Fibroblast of lung (primary cell): ENCODE results near the gene ARF1. TPM values are rescaled to one million over a fixed set of nuclear protein-coding genes. Genes with fewer than 3 reads are reported as not detected.

Source experiments
- DNase-seq, 2 donors: peaks; one replicate each; pipeline versions ENCODE4 v3.0.0 to v3.0.0-alpha.2; 2010; ENCODE audit warnings: low read depth in 2 of 2
- H2AFZ ChIP-seq: 2 replicates; pipeline ENCODE4 v1.5.1; 2012; ENCODE audit warnings: low read length, control low read depth, inconsistent platforms
- H3K27ac ChIP-seq: 2 replicates; pipeline ENCODE4 v1.5.1; 2011; ENCODE audit warnings: low read length, control low read depth; ENCODE audit not compliant: insufficient read depth
- H3K27me3 ChIP-seq: 2 replicates; pipeline ENCODE4 v1.5.1; 2011; ENCODE audit warnings: mild to moderate bottlenecking, low read length; ENCODE audit not compliant: control insufficient read depth, insufficient read depth
- H3K36me3 ChIP-seq: 2 replicates; pipeline ENCODE4 v1.5.1; 2011; ENCODE audit warnings: low read length; ENCODE audit not compliant: control insufficient read depth, insufficient read depth
- H3K4me1 ChIP-seq: 2 replicates; pipeline ENCODE4 v1.5.1; 2011; ENCODE audit warnings: low read length; ENCODE audit not compliant: control insufficient read depth, insufficient read depth; ENCODE audit errors: extremely low read depth
- H3K4me2 ChIP-seq: 2 replicates; pipeline ENCODE4 v1.5.1; 2011; ENCODE audit warnings: low read length, control low read depth; ENCODE audit not compliant: insufficient read depth; ENCODE audit errors: extremely low read depth
- H3K4me3 ChIP-seq, 4 experiments: fragments of 200-600 bp in 1 of 4; sonication (generic) in 1 of 4; replicated peaks in 1 of 4; 2 replicates each; pipeline ENCODE4 v1.5.1; 2011 to 2016; ENCODE audit warnings: low read length in 4 of 4, low read depth in 3 of 4, mild to moderate bottlenecking in 3 of 4, control low read depth in 2 of 4, inconsistent platforms in 1 of 4, mixed read lengths in 1 of 4; ENCODE audit not compliant: insufficient read depth in 1 of 4; ENCODE audit errors: control extremely low read depth in 1 of 4
- H3K79me2 ChIP-seq: 2 replicates; pipeline ENCODE4 v1.5.1; 2012; ENCODE audit warnings: mild to moderate bottlenecking, low read length, inconsistent platforms; ENCODE audit not compliant: control insufficient read depth, insufficient read depth
- H3K9ac ChIP-seq: 2 replicates; pipeline ENCODE4 v1.5.1; 2011; ENCODE audit warnings: mild to moderate bottlenecking, low read length, control low read depth; ENCODE audit not compliant: insufficient read depth
- H3K9me3 ChIP-seq: 2 replicates; pipeline ENCODE4 v1.5.1; 2012; ENCODE audit warnings: low read depth, low read length; ENCODE audit not compliant: control insufficient read depth, insufficient read depth
- H4K20me1 ChIP-seq: 2 replicates; pipeline ENCODE4 v1.5.1; 2011; ENCODE audit warnings: low read length; ENCODE audit not compliant: control insufficient read depth, insufficient read depth; ENCODE audit errors: extremely low read depth
- CTCF ChIP-seq, 2 donors: IDR thresholded peaks in 1 of 2; conservative IDR thresholded peaks in 1 of 2; 1 replicate in 1 of 2; 2 replicates in 1 of 2; pipeline ENCODE4 v1.5.1; 2011 to 2012; ENCODE audit warnings: low read length in 2 of 2, control low read depth in 1 of 2, inconsistent platforms in 1 of 2, low read depth in 1 of 2, mild to moderate bottlenecking in 1 of 2
- EZH2 ChIP-seq: IDR thresholded peaks from 2 replicates; pipeline ENCODE4 v1.5.1; 2012; ENCODE audit warnings: low read length, control low read depth, mild to moderate bottlenecking; ENCODE audit errors: missing control alignments
- polyA plus RNA-seq, 2 donors: library from polyadenylated mRNA; depleted of rRNA in 1 of 2; stranded (reverse) in 1 of 2; unstranded in 1 of 2; fragments of >200 nt; gene quantifications; 2 replicates each; pipeline ENCODE4 v1.2.1, GENCODE V29; 2011 to 2012; ENCODE audit warnings: missing spikeins in 1 of 2
- total RNA-seq: library from RNA; depleted of rRNA; stranded (reverse); fragments of >200 nt; gene quantifications from 2 replicates; pipeline ENCODE4 v1.2.1, GENCODE V29; 2014

Gene ARF1
- total and polyA plus RNA-seq, 2 donors (not counting 1 experiment from before 2014, with no cell fraction given), result 261 to 546 TPM

DNA sequence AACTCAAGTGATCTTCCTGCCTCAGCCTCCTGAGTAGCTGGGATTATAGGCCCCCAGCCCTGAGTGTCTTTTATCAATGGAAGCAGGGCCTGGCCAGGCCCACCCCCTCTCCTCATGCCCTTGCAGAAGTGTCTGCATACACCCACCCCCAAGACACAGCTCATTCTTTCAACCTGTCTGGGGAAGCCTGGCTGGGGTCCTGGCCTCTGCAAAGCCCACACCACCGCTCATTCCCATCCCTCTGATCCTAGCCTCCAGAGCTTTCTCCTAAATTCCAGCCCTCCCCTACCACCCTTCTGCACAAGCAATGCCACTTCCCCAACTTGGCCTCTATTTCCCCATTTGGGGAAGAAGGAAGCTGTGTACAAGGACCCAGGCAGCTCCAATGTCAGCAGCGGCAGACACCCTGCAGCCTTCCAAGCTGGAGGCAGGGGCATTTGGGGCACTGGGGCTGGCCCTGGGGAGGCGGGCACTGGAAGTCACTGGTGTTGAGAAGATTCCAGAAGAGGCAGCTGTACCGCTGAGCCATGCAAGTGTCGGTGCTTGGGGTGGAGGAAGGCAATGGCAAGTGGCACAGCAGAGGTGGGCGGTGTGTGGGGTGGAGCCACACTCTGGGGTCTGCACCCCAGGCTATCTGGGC lies 33.7 kb upstream of the ARF1 start:
- no peak overlapping the region for H3K4me2 ChIP-seq
- no peaks in the 10 kb centered on the region for H3K79me2 ChIP-seq
- no peak for TF ChIP-seq CTCF (conservative IDR thresholded peaks at IDR 0.05 in 1 of 2, IDR thresholded peaks at IDR 0.05 in 1 of 2; ENCODE audit: low read depth in 1 of 2, low read length in 2 of 2)
- TF ChIP-seq EZH2, result no peak
- H3K9ac ChIP-seq, result no peak overlapping the region
- H3K36me3 ChIP-seq, result no peaks in the 10 kb centered on the region
- no peak overlapping the region for H3K4me3 ChIP-seq
- H3K27me3 ChIP-seq, result no peaks in the 10 kb centered on the region
- no peaks in the 10 kb centered on the region for H3K9me3 ChIP-seq
- no peaks in the 10 kb centered on the region for H4K20me1 ChIP-seq
- H2AFZ ChIP-seq, result no peak overlapping the region
- DNase-seq, result no peak
- H3K27ac ChIP-seq, result no peak overlapping the region
- H3K4me1 ChIP-seq, result no peaks in the 10 kb centered on the region

DNA sequence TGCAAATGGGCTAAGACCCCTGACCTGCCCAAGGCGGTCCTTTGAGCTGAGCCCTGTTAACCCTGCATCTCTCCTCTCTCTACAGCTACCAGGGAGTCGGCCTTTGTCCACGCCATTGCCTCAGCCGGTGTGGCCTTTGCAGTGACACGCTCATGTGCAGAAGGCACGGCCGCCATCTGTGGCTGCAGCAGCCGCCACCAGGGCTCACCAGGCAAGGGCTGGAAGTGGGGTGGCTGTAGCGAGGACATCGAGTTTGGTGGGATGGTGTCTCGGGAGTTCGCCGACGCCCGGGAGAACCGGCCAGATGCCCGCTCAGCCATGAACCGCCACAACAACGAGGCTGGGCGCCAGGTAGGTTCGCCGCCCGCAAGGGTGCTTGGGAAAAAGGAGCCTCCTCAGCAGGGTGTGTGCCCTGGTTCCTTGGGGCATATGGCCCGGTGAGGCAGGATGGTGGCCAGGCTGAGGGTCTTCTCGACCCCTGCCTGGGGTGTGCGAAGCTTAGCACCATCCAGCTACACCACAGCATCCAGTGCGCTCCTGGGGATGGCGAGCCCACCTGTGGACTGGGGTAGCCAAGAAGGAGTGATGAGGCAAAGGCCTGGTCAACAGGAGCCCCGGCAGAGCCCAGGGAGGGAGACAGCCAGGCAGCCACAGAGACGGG lies 31.8 kb upstream of the ARF1 start:
- no peak for DNase-seq
- Histone ChIP-seq H3K27ac (no peak overlapping the region), H3K4me2 (no peak overlapping the region), H3K36me3 (no peaks in the 10 kb centered on the region), H4K20me1 (no peaks in the 10 kb centered on the region), H3K9ac (no peak overlapping the region), H3K4me3 (no peak overlapping the region), H3K27me3 (no peaks in the 10 kb centered on the region), H3K79me2 (no peaks in the 10 kb centered on the region), H2AFZ (no peak overlapping the region), H3K9me3 (no peaks in the 10 kb centered on the region), H3K4me1 (no peaks in the 10 kb centered on the region)
- no peak for TF ChIP-seq CTCF (conservative IDR thresholded peaks at IDR 0.05 in 1 of 2, IDR thresholded peaks at IDR 0.05 in 1 of 2; ENCODE audit: low read depth in 1 of 2, low read length in 2 of 2)

GRCh38 chr1:228058172-228058948 lies 24.1 kb upstream of the ARF1 start:
- Histone ChIP-seq H4K20me1 (no peaks in the 10 kb centered on the region), H3K4me1 (no peaks in the 10 kb centered on the region), H3K4me2 (no peak overlapping the region), H3K79me2 (no peaks in the 10 kb centered on the region), H2AFZ (no peak overlapping the region), H3K9ac (no peak overlapping the region), H3K27me3 (peaks cover 10% of the 10 kb centered on the region), H3K4me3 (no peak overlapping the region), H3K27ac (no peak overlapping the region), H3K36me3 (no peaks in the 10 kb centered on the region), H3K9me3 (no peaks in the 10 kb centered on the region)
- no peak for TF ChIP-seq EZH2
- TF ChIP-seq CTCF (conservative IDR thresholded peaks at IDR 0.05 in 1 of 2, IDR thresholded peaks at IDR 0.05 in 1 of 2; ENCODE audit: low read depth in 1 of 2, low read length in 2 of 2), result no peak
- DNase-seq, result no peak
